CD1c-positive myeloid dendritic cell (primary cell): ENCODE results near the gene BCL2.

Experiments
- DNase-seq: peaks from one replicate; pipeline ENCODE4 v3.0.0-alpha.2; 2016; ENCODE audit errors: extremely low spot score

BCL2 gene

DNA sequence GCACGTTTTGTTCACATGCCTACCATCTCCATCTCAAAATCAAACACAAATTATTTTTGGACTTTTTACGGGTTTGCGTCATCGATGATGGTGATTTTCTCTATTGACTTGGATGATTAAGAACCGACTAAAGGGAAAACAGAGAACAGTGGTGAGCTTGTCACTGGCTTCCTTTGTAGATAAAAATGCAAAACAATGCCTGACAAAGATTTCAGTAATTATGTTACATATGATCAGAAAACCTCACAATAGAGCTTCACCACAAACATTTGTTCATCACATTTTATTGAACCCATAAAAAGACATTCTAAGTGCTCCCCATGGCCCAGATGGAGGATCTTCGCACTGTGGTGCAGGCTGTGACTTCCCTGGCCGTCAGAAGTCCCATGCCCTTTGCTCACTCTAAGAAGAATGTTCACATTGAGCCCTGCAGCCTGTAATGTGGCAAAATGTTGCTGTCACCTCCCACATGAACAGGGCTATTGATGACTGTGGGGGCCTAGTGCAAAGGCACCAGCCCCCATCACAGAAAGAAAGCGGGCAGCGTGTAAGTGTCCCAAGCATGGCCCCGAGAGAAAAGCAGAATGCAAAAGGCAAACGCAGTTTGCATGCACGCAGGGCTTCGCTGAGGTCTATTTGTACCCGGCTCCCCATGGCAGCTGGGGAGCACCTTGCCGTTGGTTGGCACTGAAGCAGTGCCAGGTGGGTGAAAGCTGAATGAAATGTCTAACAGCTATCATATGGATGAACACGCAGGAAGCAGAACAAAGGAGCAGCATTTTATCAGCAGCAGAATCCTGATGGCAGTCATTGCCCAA, 60.6 kb downstream of the BCL2 start:
- no peak for DNase-seq

DNA sequence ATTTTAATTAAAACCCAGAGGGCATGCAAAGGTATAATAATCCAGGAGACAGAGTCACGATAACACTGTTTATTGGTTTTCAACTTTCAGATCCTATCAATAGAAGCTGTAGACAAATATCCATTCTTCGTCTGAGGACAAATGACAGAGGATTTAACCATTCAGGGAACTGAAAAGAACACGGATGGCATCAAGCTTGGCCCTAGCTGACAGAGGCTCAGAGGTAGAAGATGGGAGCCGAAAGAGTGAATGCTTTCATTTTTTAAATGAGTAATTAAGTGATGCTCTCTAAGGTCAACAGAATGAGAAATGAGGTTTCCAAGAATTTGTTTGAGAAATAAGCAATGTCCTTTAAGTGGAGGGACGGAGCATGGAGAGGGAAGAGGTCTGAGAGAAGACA, 62.1 kb downstream of the BCL2 start:
- DNase-seq = no peak

DNA sequence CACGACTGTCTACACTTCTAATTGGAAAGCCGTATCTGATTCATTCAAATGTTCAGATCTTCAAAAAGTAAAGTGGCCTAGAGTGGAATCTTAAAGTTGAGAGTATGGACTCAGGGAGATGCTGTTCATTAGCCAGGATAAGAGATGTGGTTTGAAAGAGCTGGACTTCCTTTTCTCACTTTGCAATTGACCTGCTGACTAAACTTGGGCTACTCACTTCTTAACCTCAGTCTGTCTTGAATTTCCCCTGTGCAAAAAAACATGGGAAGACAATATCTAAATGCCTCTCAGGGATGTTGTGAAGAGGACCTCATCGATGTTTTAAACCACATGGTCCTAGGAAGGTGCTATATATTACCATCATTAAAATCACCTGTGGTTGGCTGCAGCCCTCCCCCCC, 64.1 kb downstream of the BCL2 start:
- peak; percentile 37 for DNase-seq

DNA sequence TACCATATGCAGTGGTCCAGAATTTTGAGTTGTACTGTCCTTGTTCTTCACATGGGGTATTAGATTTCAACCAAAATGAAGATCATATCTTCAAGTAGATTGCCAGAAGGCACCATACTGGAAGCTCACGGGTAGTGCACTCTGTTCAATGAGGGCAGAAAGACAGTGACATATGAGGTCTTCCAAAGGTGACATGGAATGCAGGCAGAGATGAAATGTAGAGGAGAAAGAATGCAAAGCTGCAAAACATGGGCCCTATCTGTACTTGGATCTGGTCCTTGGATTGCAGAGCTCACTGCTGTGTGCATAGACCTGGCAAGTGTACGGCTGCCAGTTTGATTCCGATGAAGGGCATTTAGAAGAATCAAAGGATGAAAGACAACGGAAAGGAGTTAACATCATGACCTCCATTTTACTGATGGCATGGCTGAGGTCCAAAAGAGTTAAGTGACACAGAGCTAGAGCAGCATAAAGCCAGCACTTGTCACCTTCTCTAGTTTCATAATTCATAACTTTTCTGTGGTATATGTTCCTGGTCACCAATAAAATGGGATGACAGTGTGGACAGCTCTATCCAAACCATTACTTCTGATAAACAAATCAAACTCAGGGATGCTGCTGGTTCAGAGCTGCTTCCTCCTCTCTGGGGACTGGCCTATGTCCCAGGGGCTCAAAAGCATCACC, 64.7 kb downstream of the BCL2 start:
- no peak for DNase-seq

DNA sequence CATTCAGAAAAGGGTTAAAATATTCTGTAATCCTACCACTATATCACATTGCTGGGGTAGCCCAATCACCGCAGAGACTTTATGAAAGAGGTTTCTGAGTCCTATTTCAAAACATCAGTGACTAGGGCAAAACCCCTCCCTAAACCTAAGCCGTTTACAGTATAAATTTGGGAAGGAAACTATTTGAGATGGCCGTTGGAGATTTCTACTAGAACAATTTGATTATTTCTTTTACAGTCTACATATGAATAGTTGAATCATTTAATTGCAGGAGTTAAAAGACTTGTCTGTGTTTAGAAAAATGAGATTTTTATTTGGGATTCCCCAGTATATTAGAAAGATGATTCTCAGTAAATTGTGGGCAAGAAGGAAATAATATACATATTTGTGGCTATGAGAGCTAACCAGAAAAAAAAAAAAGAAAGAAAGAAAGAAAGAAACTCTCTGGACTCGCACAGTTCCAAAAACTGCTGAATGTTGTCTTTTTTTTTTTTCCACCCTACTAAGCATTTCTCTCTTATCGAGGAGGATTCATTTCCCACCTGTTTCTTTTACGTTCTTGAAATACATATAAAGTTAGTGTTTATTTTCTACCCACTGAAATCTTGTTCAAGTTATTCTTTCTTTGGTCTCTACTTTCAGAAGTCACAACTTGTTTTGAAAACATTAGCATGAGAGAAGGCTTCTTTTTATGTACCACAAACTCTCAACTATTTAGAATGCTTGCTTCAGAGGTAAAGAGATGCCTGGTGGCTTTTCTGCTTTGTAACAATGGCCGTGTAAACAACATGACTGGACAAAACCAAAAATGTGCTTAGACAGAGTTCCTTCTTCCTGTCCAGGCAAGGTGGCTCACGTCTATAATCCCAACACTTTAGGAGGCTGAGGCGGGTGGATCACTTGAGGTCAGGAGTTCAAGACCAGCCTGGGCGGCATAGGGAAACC, 65.9 kb downstream of the BCL2 start:
- peak; percentile 48 for DNase-seq

DNA sequence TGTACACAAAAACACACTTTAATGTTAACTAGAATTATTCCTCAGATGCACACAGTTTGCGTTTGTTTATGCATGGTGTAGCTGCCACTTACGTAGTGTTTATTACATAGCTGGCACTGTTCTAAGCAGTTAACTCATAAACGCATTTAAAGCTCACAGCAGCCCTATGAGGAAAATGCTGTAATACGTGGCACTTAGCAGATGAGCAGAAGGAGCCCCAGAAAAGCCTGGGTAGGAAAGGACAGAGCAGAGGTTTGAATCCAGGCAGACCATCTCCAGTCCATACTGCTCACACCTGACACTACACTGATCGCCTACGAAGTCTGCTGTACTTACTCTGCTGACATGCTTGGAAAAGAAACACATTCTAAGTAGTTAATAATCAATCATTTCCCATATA, 66.6 kb downstream of the BCL2 start:
- DNase-seq = no peak

DNA sequence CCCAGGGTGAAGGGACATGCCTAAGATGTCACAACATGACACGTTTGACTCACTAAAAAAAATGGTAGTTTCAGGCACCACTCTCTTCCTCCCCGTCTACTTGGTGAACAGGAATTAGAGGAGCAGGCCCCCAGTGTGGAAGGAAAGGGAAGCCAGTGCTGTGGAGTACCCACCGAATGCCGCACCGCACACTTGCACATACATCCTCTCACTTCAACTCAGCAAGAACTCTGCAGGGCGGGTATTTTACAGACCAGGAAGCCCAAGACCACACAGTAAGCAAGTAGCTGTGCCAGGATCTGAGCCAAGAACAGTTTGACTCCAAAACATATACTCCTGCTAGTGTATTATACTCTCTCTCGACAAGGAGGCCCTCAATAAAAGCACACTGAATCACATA, 69.8 kb downstream of the BCL2 start:
- peak; percentile 43 for DNase-seq

DNA sequence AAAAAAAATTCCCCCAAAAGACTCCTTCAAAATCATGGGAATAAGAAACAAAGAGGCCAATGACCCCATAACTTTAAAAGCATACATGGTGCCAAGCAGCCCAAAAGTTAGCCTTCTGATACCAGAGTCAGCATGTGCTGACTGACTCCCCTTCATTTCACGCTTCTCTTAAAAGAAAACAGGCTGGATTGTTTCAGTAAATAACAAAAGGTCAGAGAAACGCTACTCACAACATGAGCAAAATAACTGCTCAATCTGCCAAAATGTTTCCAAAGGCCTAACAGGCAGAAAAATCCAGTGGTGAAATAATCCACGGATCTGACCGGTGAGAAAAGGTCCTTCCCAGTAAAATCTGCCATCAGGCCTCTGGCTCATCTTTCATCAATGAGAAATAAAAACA, 71.6 kb downstream of the BCL2 start:
- no peak for DNase-seq

DNA sequence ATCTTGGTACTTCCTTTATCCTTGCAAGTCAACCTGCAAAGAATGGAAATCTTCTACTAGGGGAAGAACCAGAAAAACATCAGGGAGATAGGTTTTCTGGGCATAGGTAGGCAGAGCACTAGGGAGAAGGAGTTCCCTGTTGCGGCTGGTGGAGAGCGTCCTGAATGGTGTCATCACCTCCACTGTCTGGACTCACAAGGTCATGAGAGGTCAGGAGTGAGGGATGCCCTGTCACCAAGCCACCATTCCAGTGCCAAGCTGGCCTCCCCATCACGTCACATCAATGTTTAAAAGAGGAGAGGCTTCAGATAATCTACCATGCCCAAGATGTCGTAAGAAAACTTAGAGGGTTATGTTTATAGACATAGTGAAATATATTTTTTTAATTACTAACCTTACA, 72.1 kb downstream of the BCL2 start:
- no peak for DNase-seq

DNA sequence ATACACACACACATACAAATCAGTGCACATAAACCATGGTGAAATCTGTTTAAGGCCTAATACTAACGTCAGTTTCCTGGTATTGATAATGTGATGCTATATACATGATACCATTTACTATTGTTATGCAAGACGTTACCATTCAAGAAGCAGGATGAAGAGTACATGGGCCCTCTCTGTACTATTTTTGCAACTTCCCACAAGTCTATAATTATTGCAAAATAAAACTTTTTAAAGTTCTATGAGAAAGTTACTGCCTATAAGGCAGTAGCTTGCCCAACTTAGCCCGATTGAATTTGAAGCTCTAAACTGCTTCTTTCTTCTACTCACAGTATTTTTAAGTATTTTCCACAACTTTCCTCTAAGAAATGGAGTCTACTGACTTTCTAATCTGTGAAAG, 74.0 kb downstream of the BCL2 start:
- no peak for DNase-seq

DNA sequence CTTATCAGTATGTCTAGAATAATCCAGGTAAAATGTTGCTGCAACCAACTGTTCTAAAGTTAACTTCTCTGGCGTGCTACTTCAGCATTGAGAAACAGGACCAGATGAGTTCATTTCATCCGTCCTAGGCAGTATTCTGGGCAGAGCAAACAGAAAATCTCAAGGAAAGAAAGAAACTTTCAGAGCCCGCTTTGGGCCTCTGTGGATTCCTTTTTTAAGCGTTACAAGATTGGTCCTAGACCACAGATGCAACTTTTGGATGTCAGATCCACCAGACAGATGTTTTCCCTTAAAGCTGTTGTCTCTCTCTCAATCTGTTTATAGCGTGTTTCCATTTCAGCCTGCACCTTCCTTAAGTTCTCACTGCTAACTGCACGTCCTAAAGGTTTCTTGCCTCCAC, 75.0 kb downstream of the BCL2 start:
- DNase-seq = no peak

DNA sequence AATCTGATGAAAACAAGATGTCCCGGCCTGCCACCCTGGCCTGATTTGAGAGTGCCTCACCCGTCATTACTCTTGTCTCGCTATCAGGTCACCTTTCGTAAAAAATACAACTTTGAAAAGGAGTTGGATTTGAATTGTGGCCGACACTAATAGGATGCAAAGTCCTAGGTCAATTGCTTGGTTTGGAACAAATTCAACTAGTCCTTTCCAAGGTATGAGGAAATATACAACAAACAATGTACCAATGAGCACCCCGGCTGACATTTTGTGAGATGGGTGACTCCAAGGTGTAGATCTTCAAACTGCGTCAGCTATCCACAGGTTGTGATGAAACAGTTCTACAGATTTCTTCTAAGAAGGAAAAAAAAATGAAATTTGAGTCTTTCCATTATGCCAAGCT, 77.8 kb downstream of the BCL2 start:
- no peak for DNase-seq

DNA sequence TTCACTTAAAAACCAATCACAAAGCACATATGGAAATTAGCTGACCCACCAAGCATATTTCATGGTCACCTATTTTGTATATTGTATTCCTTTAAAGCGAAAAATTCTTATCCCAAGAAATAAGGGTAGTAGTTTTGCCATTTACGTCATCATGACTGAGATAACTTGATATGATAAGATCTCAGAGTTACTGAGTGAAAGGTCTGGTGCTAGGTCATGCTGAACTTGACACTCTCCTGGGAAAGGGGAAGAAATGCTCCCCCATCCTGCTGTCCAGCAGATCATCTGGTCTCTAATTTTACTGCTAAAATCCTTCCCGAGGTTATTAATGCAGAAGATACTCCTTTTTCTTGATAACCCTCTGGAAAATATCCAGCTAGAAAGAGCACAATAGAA, 78.3 kb downstream of the BCL2 start:
- no peak for DNase-seq

DNA sequence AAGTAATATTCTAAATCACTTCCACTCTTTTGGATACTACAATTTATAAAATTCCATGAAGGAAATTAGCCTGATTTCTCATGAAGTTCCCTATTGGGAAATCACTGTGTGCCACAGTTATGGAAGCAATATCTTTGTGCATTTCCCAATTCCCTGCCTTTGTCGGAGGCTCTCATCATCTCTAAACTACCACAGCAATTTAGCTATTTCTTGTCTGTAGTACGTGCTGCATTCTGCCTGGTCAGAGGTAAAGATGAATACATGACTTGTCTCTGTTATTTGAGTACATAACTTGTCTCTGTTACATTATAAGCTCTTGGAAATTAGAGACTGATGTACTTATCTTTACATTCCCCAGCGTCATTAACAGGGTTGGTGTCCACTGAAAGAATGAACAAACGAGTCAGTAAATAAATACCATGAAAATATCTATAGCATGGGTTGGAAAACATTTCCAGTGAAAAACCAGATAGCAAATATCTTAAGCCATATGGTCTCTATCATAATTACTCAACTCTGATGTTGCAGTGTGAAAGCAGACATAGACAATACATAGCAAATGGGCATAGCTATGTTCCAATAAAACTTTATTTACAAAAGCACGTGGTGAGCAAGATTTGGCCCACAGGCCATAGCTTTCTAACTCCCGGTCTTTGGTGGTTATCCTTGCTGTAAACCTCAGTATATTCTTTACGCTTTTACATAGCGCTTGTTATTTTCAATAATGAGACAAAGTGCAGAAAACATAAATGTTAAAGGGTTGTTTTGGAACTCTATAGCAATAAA, 78.8 kb downstream of the BCL2 start:
- DNase-seq = peak; percentile 24

DNA sequence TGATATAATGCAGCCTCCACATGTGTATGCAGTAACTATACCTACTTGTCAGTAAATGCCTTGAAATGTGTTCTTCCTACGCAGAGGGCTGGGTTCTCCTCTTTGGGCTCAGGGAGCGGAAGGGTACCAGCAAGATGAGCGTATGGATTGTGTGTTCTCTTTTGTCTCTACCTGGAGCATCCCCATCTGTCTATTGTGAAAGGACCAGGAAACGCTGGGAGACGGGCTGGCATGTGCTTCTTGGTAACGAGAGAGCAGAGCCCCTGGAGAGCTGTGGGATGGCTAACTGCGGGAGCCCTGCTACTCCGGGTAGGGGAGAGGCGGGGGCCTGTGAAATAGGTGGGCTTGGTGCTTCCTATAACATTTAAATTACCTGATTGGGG, 80.9 kb downstream of the BCL2 start:
- DNase-seq = no peak

DNA sequence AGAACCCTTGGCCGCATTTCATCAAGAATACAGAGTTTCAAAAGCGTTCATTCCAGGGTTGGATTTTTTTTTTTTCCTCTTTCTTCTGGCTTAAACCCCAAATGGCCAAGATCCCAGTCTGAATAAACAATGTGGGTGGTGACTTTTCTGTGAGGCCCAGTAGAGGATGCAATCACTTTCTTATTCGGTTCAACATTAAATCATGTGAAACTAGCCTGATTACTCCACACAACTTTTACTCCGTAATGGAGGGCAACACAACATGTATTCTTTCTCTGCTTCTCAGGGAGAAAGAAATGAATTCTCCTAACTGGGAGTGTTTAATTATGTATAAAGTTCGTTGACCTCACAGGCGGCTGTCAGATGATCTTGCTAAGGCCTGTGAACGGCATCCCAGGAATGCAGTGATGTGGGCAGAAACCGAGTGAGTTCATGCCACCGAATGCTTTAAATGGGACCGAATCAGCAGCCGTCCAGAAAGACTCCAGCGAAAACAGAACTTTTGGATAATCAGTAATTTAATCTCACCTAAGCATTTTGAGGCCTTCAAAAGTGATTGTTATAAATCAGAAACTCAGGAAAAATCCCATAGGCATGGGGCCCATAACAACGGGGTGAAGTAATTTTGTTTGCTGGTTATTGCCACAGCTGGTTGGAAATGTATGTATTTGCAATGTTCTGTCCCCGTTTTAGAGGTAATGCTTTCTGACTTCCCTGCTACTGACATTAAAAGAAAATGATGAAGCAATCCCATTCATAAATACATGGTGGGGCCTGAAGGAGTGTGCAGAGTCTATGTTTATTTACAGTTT, 81.5 kb downstream of the BCL2 start:
- DNase-seq = peak; percentile 43

DNA sequence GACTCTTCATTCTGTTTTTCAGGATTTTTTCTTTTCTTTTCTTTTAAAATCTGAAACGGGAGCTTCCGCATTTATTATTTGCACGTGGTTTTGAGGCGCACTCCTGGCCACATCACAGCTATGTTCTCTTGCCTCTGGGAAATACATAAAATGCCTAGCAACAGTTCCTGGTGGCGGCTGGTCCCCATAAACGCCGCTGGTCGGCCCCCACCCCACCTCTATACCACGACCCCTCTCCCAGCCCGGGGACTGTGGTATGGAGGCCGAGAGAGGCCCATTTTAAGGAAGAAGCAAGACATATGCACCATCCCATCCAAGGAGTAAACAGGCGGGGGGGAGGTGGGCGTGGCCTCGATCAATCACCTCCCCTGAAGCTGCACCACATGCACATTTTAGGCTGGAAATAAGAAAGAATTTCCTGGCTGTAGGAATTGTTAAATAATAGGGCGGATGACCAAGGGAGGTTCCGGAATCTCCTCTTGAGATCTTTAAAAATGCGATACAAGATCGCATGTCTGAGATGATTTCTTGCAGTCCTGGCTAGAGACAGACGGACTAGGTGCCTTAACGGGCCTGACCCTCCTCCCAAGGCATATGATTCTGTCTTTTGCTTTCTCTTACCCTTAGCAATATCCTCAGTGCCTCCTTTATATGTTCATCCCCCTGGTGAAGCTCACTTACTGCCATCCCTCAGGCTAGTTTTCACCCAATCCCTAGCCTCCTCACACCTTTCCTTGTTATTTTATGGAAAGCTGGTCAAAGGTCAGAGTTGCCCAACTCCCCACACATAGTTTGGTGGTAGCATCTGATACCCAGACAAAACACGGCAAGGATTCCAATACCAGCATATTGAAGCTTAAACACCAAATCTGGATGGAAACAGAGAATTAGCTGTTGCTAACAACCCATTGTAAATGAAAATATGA, 82.4 kb downstream of the BCL2 start:
- peak; percentile 80 for DNase-seq

DNA sequence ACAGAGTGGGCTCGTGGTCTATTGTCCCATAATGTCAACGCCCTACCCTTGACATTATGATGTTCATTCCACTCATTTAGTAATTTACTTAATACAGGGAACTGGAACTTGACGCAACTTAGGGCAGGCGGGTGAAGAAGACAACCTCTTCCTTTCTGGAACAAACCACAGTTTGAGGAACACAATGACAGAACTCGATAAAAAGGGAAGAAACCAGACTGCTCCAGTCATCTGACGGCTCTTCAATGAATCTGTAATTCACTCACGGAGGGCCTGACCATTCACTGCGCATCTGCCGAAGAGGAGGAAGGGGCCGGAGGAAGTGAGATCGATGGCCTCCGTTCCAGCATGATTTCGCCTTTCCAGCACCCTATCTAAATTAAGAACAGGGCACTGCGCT, 83.2 kb downstream of the BCL2 start:
- DNase-seq = peak; percentile 96

DNA sequence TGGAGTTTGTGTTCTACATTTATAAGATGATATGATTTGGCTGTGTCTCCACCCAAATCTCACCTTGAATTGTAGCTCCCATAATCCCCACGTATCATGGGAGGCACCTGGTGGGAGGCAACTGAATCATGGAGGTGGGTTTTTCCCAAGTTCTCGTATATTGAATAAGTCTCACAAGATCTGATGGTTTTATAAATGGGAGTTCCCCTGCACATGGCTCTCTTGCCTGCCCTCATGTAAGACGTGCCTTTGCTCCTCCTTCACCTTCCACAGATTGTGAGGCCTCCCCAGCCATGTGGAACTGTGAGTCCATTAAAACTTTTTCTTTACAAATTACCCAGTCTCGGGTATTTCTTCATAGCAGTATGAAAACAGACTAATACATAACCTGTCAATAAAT, 83.6 kb downstream of the BCL2 start:
- DNase-seq = peak; percentile 63

DNA sequence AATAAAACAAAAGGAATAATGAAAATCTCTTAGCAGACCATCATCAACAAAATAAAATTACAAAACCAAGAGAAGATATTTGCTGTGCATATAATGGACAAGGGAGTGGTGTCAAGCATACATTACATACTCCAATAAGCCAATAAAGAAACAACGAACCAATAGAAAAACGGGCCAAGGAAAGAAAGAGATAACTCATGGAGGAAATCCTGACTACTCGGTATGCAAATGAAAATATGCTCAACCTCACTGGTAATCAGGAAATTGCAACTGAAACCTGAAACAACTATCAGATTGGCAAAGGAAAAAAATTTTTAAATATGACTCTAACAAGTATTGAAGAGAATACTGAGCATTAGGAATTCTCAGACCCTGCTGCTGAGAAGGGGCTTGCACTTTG, 84.7 kb downstream of the BCL2 start:
- no peak for DNase-seq
